COLO829 (cell line): Measurements from ENCODE around the gene SLFN12L.

ENCODE experiments used
- DNase-seq: peaks from one replicate; pipeline ENCODE4 v3.0.0; 2012; ENCODE audit warnings: low spot score

The SLFN12L gene

GRCh38 chr17:35432176-35433074, 105.1 kb downstream of the SLFN12L start, which contains the start of gene SLFN12:
TSS of gene SLFN12 (minus strand) at chr17:35432500. CDS start at chr17:35423028, 9,472 bp downstream.
- peak; percentile 74 for DNase-seq

GRCh38 chr17:35429702-35430101, 107.8 kb downstream of the SLFN12L start:
- DNase-seq: no peak

- no peak for DNase-seq
Measured at GRCh38 chr17:35428229-35428628, 109.2 kb downstream of the SLFN12L start.

GRCh38 chr17:35423761-35424160, 113.7 kb downstream of the SLFN12L start:
- no peak for DNase-seq
